GM23338 (cell line): Measurements from ENCODE around the gene GTPBP4. TPM values are rescaled to one million over a fixed set of nuclear protein-coding genes. Genes with fewer than 3 reads are reported as not detected.

Source experiments
- ATAC-seq: fragments of 200-7000 bp; cut with Tn5 transposase; 3 replicates; pipeline ENCODE4 v1.9.1; 2020
- DNase-seq: peaks from one replicate; pipeline ENCODE4 v3.0.0-alpha.2; 2015; ENCODE audit warnings: low spot score
- H2AFZ ChIP-seq: fragments of 200-600 bp; sonication (generic); 2 replicates; pipeline ENCODE4 v1.8.0; 2016; ENCODE audit warnings: antibody characterized with exemption, mild to moderate bottlenecking, moderate library complexity
- H3F3A ChIP-seq: fragments of 200-600 bp; sonication (generic); replicated peaks from 2 replicates; pipeline ENCODE4 v1.8.0; 2017; ENCODE audit warnings: antibody characterized with exemption, mixed run types, low read depth
- H3K27ac ChIP-seq: fragments of 200-600 bp; sonication (generic); 2 replicates; pipeline ENCODE4 v1.6.1; 2016; ENCODE audit warnings: low read depth
- H3K27me3 ChIP-seq: fragments of 200-600 bp; sonication (generic); 2 replicates; pipeline ENCODE4 v1.8.0; 2016; ENCODE audit warnings: mild to moderate bottlenecking, mixed run types, moderate library complexity; ENCODE audit not compliant: insufficient read depth
- H3K36me3 ChIP-seq: fragments of 200-600 bp; sonication (generic); 2 replicates; pipeline ENCODE4 v1.8.0; 2016; ENCODE audit warnings: mild to moderate bottlenecking; ENCODE audit not compliant: insufficient read depth
- H3K4me1 ChIP-seq: fragments of 200-600 bp; sonication (generic); 2 replicates; pipeline ENCODE4 v1.8.0; 2016; ENCODE audit warnings: mild to moderate bottlenecking, moderate library complexity; ENCODE audit not compliant: insufficient read depth
- H3K4me2 ChIP-seq: fragments of 200-600 bp; sonication (generic); 2 replicates; pipeline ENCODE4 v1.7.1; 2017; ENCODE audit warnings: mixed run types
- H3K4me3 ChIP-seq: fragments of 200-600 bp; sonication (generic); 2 replicates; pipeline ENCODE4 v1.6.1; 2016; ENCODE audit warnings: mixed run types
- H3K79me2 ChIP-seq: fragments of 200-600 bp; sonication (generic); replicated peaks from 2 replicates; pipeline ENCODE4 v1.8.0; 2017; ENCODE audit warnings: mild to moderate bottlenecking; ENCODE audit not compliant: insufficient read depth
- H3K9me2 ChIP-seq: fragments of 200-600 bp; sonication (generic); 2 replicates; pipeline ENCODE4 v1.8.0; 2017; ENCODE audit not compliant: insufficient read depth
- H4K20me1 ChIP-seq: fragments of 200-600 bp; sonication (generic); replicated peaks from 2 replicates; pipeline ENCODE4 v1.8.0; 2017; ENCODE audit warnings: mild to moderate bottlenecking; ENCODE audit not compliant: insufficient read depth
- H3K27ac Mint-ChIP-seq: 2 replicates; pipeline ENCODE4 v1.8.0; 2020; ENCODE audit warnings: inconsistent platforms, mild to moderate bottlenecking, moderate library complexity, mixed read lengths
- H3K27me3 Mint-ChIP-seq: 3 replicates; pipeline ENCODE4 v1.8.0; 2022; ENCODE audit warnings: low read depth, mild to moderate bottlenecking, moderate library complexity, mixed read lengths, inconsistent platforms; ENCODE audit not compliant: insufficient read depth, poor library complexity
- H3K36me3 Mint-ChIP-seq: 3 replicates; pipeline ENCODE4 v1.8.0; 2021; ENCODE audit warnings: low read depth, mild to moderate bottlenecking, inconsistent platforms, moderate library complexity, mixed read lengths
- H3K4me1 Mint-ChIP-seq: 3 replicates; pipeline ENCODE4 v1.8.0; 2020; ENCODE audit warnings: mild to moderate bottlenecking, inconsistent platforms, mixed read lengths
- H3K4me3 Mint-ChIP-seq: 3 replicates; pipeline ENCODE4 v1.8.0; 2021; ENCODE audit warnings: moderate library complexity, mild to moderate bottlenecking, inconsistent platforms, mixed read lengths
- H3K9me3 Mint-ChIP-seq: 3 replicates; pipeline ENCODE4 v1.8.0; 2020; ENCODE audit warnings: moderate library complexity, mild to moderate bottlenecking, inconsistent platforms, mixed read lengths
- EZH2 ChIP-seq: fragments of 200-600 bp; sonication (generic); IDR thresholded peaks from one replicate; pipeline ENCODE4 v1.8.0; 2017; ENCODE audit warnings: antibody characterized with exemption, mild to moderate bottlenecking, low read depth; ENCODE audit not compliant: unreplicated experiment
- JUNB ChIP-seq: IDR thresholded peaks from one replicate; pipeline ENCODE4 v1.6.1; 2016; ENCODE audit warnings: antibody characterized with exemption; ENCODE audit not compliant: unreplicated experiment
- NANOG ChIP-seq: IDR thresholded peaks from 2 replicates; pipeline ENCODE4 v1.6.1; 2016; ENCODE audit warnings: antibody characterized with exemption, borderline replicate concordance
- POLR2AphosphoS5 ChIP-seq: IDR thresholded peaks from 2 replicates; pipeline ENCODE4 v1.6.1; 2016; ENCODE audit warnings: antibody characterized with exemption, low read depth
- REST ChIP-seq: IDR thresholded peaks from one replicate; pipeline ENCODE4 v1.6.1; 2018; ENCODE audit warnings: antibody characterized with exemption; ENCODE audit not compliant: unreplicated experiment
- STAT1 ChIP-seq: IDR thresholded peaks from one replicate; pipeline ENCODE4 v1.6.1; 2016; ENCODE audit warnings: antibody characterized with exemption; ENCODE audit not compliant: unreplicated experiment
- ZNF114 ChIP-seq: fragments of 250-450 bp; sonication (Bioruptor Pico); IDR thresholded peaks from 2 replicates; pipeline ENCODE4 v1.5.0; 2020; ENCODE audit warnings: mild to moderate bottlenecking, moderate library complexity
- ZNF462 ChIP-seq: fragments of 250-450 bp; sonication (Bioruptor Pico); IDR thresholded peaks from 2 replicates; pipeline ENCODE4 v1.5.0; 2020; ENCODE audit warnings: mild to moderate bottlenecking, moderate library complexity
- polyA plus RNA-seq: library from polyadenylated mRNA; unstranded; fragments of >200 nt; fragmentation: Nextera tagmentation; extraction: Ambion mirVana; gene quantifications from 2 replicates; pipeline ENCODE4 v1.2.1, GENCODE V29; 2016
- total RNA-seq: library from RNA; depleted of rRNA; stranded (reverse); fragments of >200 nt; shearing (Covaris generic); gene quantifications from 2 replicates; pipeline ENCODE4 v1.2.3, GENCODE V29; 2014

GTPBP4 gene
- total and polyA plus RNA-seq, 2 experiments from 2014 or later = 56.5 to 62.6 TPM

DNA sequence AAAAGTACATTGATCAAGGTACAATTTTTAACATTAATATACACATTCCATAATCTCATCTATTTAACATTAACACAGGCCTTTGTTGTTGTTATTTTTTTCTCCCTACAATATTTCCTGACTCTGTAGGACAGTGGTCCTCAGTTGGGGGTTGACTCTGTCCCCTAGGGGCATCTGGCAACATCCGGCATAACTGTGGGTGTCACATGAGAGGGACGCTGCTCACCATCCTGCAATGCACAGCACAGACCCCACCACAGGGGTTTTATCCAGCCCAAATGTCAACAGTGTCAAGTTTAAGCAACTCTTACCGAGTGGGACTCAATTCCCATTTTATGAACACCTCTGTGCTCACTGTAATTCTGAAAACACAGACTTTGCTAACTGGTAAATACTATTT is 51.9 kb downstream of the GTPBP4 start:
- Mint-ChIP-seq H3K27me3 (no peaks in the 10 kb centered on the region), H3K4me3 (no peak overlapping the region), H3K27ac (peak overlapping the region; percentile 60; the same call in 1 of the 2 replicates), H3K36me3 (peaks cover 42% of the 10 kb centered on the region), H3K4me1 (peaks cover 13% of the 10 kb centered on the region), H3K9me3 (no peaks in the 10 kb centered on the region)
- H3K36me3 ChIP-seq = peaks cover 51% of the 10 kb centered on the region
- no peak for ATAC-seq
- no peaks in the 10 kb centered on the region for H3K9me2 ChIP-seq
- H3F3A ChIP-seq = peaks cover 37% of the 10 kb centered on the region
- no peaks in the 10 kb centered on the region for H3K27me3 ChIP-seq
- H3K4me1 ChIP-seq = peaks cover 6% of the 10 kb centered on the region
- H3K4me3 ChIP-seq = no peak overlapping the region
- peaks cover 24% of the 10 kb centered on the region for H3K79me2 ChIP-seq
- TF ChIP-seq REST (no peak), STAT1 (no peak), POLR2AphosphoS5 (no peak), JUNB (no peak), ZNF114 (no peak), ZNF462 (CRISPR knock-in tag) (no peak), NANOG (no peak), EZH2 (no peak)
- no peak for DNase-seq
- peaks cover 41% of the 10 kb centered on the region for H4K20me1 ChIP-seq
- H3K27ac ChIP-seq = no peak overlapping the region; the same call in 1 of the 2 replicates
- no peak overlapping the region for H2AFZ ChIP-seq
- H3K4me2 ChIP-seq = no peak overlapping the region
